GM04504 (cell line): ENCODE results near the gene PARL.
A peak's percentile ranks its signal among the peaks of the same experiment; 100 is the strongest.

ENCODE experiments used
- DNase-seq: peaks from one replicate; pipeline ENCODE4 v3.0.0-alpha.2; 2012; ENCODE audit warnings: low read depth

Gene PARL

GRCh38 chr3:183884427-183885296, at the start of gene PARL:
Gene PARL, minus strand, starts transcription at chr3:183884880. Its CDS starts 34 bp downstream, at chr3:183884846.
- DNase-seq, result peak; percentile 75

GRCh38 chr3:183933160-183933559, 48.5 kb upstream of the PARL start:
- no peak for DNase-seq

GRCh38 chr3:183931881-183932280, 47.2 kb upstream of the PARL start:
- no peak for DNase-seq

GRCh38 chr3:183930086-183930485, 45.4 kb upstream of the PARL start:
- no peak for DNase-seq

GRCh38 chr3:183927059-183927458, 42.4 kb upstream of the PARL start:
- no peak for DNase-seq

GRCh38 chr3:183924956-183925355, 40.3 kb upstream of the PARL start:
- no peak for DNase-seq

GRCh38 chr3:183924543-183924942, 39.9 kb upstream of the PARL start:
- no peak for DNase-seq

- no peak for DNase-seq
Measured at GRCh38 chr3:183922421-183922820, 37.7 kb upstream of the PARL start.

GRCh38 chr3:183921096-183921495, 36.4 kb upstream of the PARL start:
- no peak for DNase-seq

- no peak for DNase-seq
Measured at GRCh38 chr3:183920416-183920815, 35.7 kb upstream of the PARL start.

GRCh38 chr3:183918178-183918577, 33.5 kb upstream of the PARL start:
- no peak for DNase-seq

- DNase-seq, result no peak
Measured at GRCh38 chr3:183917776-183918175, 33.1 kb upstream of the PARL start.

- DNase-seq, result no peak
Measured at GRCh38 chr3:183914856-183915255, 30.2 kb upstream of the PARL start.

- DNase-seq, result no peak
Measured at GRCh38 chr3:183913580-183913920, 28.9 kb upstream of the PARL start.

- DNase-seq, result no peak
Measured at GRCh38 chr3:183912895-183913579, 28.4 kb upstream of the PARL start.

GRCh38 chr3:183911763-183912506, 27.3 kb upstream of the PARL start:
- DNase-seq, result no peak

- no peak for DNase-seq
Measured at GRCh38 chr3:183911087-183911486, 26.4 kb upstream of the PARL start.

- DNase-seq, result no peak
Measured at GRCh38 chr3:183909030-183909600, 24.4 kb upstream of the PARL start.

- DNase-seq, result no peak
Measured at GRCh38 chr3:183907911-183908331, 23.2 kb upstream of the PARL start.

GRCh38 chr3:183907176-183907575, 22.5 kb upstream of the PARL start:
- DNase-seq, result no peak

- DNase-seq, result no peak
Measured at GRCh38 chr3:183906234-183906921, 21.7 kb upstream of the PARL start.
